Progenitor cell of endocrine pancreas (in vitro differentiated cells): ENCODE measurements around the gene CTRB1. TPM values are rescaled to one million over a fixed set of nuclear protein-coding genes. Genes with fewer than 3 reads are reported as not detected.
"Not testable (repeated sequence)": the region's sequence is repeated elsewhere in the genome, so short reads cannot be mapped to it uniquely, and the experiment has no call there.

ENCODE experiments used
- DNase-seq: peaks from one replicate; pipeline ENCODE4 v3.0.0; 2021; ENCODE audit warnings: low spot score; ENCODE audit not compliant: unreplicated experiment
- H3K27ac Mint-ChIP-seq: 2 replicates; pipeline ENCODE4 v1.8.0; 2021; ENCODE audit warnings: mild to moderate bottlenecking, moderate library complexity, mixed read lengths
- H3K27me3 Mint-ChIP-seq: 2 replicates; pipeline ENCODE4 v1.8.0; 2021; ENCODE audit warnings: mixed read lengths
- H3K36me3 Mint-ChIP-seq: 2 replicates; pipeline ENCODE4 v1.8.0; 2022; ENCODE audit warnings: mixed read lengths; ENCODE audit not compliant: insufficient read depth
- H3K4me1 Mint-ChIP-seq: 2 replicates; pipeline ENCODE4 v1.8.0; 2021; ENCODE audit warnings: low read depth, mixed read lengths
- H3K4me3 Mint-ChIP-seq: 2 replicates; pipeline ENCODE4 v1.8.0; 2021; ENCODE audit warnings: low read depth, mild to moderate bottlenecking, moderate library complexity, mixed read lengths
- H3K9me3 Mint-ChIP-seq: 2 replicates; pipeline ENCODE4 v1.8.0; 2021; ENCODE audit warnings: low read depth, mixed read lengths
- total RNA-seq: library from RNA; stranded (reverse); gene quantifications from 2 replicates; pipeline ENCODE4 v1.2.1, GENCODE V29; 2021
- TF ChIP-seq, protein P1 (sequence below): fragments of 200-600 bp; sonication (generic); IDR thresholded peaks from one replicate; pipeline ENCODE4 v1.5.0; 2021; ENCODE audit warnings: antibody characterized with exemption, mild to moderate bottlenecking; ENCODE audit not compliant: unreplicated experiment

The CTRB1 gene
- total RNA-seq, 1 donor from 2014 or later: not detected

DNA sequence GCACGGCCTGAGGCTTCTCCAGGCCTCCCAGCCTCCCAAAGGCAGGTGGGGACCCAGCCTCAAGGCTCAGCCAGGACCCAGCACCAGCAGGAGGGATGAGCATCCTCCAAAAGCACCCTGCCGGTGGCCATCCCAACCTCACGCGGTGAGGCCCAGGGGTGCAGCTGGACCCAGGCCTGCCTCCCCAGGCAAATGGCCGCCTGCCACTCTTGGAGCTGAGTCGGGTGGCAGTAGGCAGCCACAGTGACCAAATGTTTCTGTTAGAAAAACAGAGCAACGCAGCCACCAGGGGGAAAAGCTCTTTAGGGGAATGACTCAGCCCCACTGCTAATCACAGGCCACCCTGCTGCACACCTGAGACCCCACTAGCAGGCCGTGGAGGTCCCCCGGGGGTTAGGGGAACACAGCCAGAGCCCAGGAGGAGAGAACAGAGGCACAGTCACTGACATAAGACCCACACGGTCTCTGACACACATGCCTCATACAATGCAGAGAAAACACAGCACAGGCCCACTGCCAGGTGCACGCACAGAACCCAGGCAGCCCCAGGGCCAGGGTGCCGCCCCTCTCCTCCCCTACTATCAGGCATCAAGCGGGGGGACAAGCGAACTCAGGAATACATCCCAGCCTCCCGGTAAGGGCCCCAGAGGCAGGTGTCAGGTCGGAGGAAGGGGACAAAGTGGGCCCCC is 20.2 kb downstream of the CTRB1 start:
- H3K9me3 Mint-ChIP-seq: no peaks in the 10 kb centered on the region
- TF ChIP-seq, protein P1, sequence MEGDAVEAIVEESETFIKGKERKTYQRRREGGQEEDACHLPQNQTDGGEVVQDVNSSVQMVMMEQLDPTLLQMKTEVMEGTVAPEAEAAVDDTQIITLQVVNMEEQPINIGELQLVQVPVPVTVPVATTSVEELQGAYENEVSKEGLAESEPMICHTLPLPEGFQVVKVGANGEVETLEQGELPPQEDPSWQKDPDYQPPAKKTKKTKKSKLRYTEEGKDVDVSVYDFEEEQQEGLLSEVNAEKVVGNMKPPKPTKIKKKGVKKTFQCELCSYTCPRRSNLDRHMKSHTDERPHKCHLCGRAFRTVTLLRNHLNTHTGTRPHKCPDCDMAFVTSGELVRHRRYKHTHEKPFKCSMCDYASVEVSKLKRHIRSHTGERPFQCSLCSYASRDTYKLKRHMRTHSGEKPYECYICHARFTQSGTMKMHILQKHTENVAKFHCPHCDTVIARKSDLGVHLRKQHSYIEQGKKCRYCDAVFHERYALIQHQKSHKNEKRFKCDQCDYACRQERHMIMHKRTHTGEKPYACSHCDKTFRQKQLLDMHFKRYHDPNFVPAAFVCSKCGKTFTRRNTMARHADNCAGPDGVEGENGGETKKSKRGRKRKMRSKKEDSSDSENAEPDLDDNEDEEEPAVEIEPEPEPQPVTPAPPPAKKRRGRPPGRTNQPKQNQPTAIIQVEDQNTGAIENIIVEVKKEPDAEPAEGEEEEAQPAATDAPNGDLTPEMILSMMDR: no peak
- H3K27me3 Mint-ChIP-seq: no peaks in the 10 kb centered on the region
- no peak overlapping the region for H3K4me3 Mint-ChIP-seq
- peaks cover 6% of the 10 kb centered on the region for H3K36me3 Mint-ChIP-seq
- no peak for DNase-seq
- H3K27ac Mint-ChIP-seq: peak overlapping the region; percentile 81
- peaks cover 1% of the 10 kb centered on the region for H3K4me1 Mint-ChIP-seq

GRCh38 chr16:75239542-75240122 is 20.8 kb downstream of the CTRB1 start:
- DNase-seq: no peak
- Mint-ChIP-seq H3K9me3 (no peaks in the 10 kb centered on the region), H3K4me1 (peaks cover 7% of the 10 kb centered on the region), H3K36me3 (peaks cover 6% of the 10 kb centered on the region), H3K27me3 (no peaks in the 10 kb centered on the region), H3K27ac (peak overlapping the region; percentile 78), H3K4me3 (no peak overlapping the region)
- TF ChIP-seq, protein P1: no peak

- H3K4me3 Mint-ChIP-seq, H3K9me3 Mint-ChIP-seq, H3K27me3 Mint-ChIP-seq, H3K36me3 Mint-ChIP-seq, DNase-seq: not testable (repeated sequence)
- peak overlapping the region; percentile 83 for H3K27ac Mint-ChIP-seq
- peaks cover 10% of the 10 kb centered on the region for H3K4me1 Mint-ChIP-seq
Measured at GRCh38 chr16:75240633-75241032, 21.8 kb downstream of the CTRB1 start.

GRCh38 chr16:75241412-75241811 is 22.6 kb downstream of the CTRB1 start:
- TF ChIP-seq, protein P1: no peak
- H3K27ac Mint-ChIP-seq: no peak overlapping the region

GRCh38 chr16:75241955-75242354 is 23.2 kb downstream of the CTRB1 start:
- H3K4me1 Mint-ChIP-seq: peaks cover 20% of the 10 kb centered on the region
- no peaks in the 10 kb centered on the region for H3K9me3 Mint-ChIP-seq
- H3K27ac Mint-ChIP-seq: no peak overlapping the region
- TF ChIP-seq, protein P1: no peak
- no peak overlapping the region for H3K4me3 Mint-ChIP-seq
- no peak for DNase-seq
- no peaks in the 10 kb centered on the region for H3K27me3 Mint-ChIP-seq
- H3K36me3 Mint-ChIP-seq: peaks cover 5% of the 10 kb centered on the region

More at GRCh38 chr16:75241412-75241811, 22.6 kb downstream of the CTRB1 start:
- no peaks in the 10 kb centered on the region for H3K9me3 Mint-ChIP-seq
- no peak for DNase-seq
- no peaks in the 10 kb centered on the region for H3K27me3 Mint-ChIP-seq
- no peak overlapping the region for H3K4me3 Mint-ChIP-seq
- peaks cover 5% of the 10 kb centered on the region for H3K36me3 Mint-ChIP-seq
- H3K4me1 Mint-ChIP-seq: peaks cover 16% of the 10 kb centered on the region

GRCh38 chr16:75242436-75243078 is 23.8 kb downstream of the CTRB1 start:
- H3K27me3 Mint-ChIP-seq, H3K9me3 Mint-ChIP-seq, DNase-seq, H3K4me3 Mint-ChIP-seq, H3K36me3 Mint-ChIP-seq, H3K27ac Mint-ChIP-seq: not testable (repeated sequence)
- H3K4me1 Mint-ChIP-seq: peaks cover 22% of the 10 kb centered on the region
